Measurements from ENCODE around the gene VAMP5. TPM values are rescaled to one million over a fixed set of nuclear protein-coding genes. Genes with fewer than 3 reads are reported as not detected.

The VAMP5 gene, protein sequence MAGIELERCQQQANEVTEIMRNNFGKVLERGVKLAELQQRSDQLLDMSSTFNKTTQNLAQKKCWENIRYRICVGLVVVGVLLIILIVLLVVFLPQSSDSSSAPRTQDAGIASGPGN
- 53.7 and 63.0 TPM in 2 replicates for total RNA-seq

DNA sequence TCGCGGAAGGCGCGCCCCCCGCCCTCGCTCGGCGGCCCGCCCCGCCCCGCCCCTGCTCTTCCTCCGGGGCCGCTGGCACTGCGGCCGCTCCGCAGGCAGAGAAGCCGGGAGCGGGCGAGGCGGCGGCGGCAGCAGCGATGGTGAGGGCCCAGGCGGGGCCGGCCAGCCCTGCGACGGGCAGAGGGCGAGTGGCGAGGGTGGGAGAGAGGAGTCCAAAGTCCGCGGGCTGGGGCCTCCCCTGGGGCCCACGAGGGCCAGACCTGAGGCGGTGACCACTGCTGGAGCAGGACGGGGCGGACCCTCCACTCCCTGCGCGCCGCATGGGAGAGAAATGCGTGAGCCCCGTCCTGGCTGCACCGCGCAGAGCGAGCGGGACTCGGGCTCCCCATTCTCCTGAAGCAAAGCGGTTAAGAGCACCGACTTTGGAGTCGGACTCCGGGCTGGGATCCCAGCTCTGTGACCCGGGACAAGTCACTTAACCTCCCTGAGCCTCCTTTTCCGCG, at the start of gene VAMP5:
VAMP5 (plus strand) TSS at position 78 of the 503 bp plus-strand sequence; CDS start at position 138, 60 bp downstream.

DNA sequence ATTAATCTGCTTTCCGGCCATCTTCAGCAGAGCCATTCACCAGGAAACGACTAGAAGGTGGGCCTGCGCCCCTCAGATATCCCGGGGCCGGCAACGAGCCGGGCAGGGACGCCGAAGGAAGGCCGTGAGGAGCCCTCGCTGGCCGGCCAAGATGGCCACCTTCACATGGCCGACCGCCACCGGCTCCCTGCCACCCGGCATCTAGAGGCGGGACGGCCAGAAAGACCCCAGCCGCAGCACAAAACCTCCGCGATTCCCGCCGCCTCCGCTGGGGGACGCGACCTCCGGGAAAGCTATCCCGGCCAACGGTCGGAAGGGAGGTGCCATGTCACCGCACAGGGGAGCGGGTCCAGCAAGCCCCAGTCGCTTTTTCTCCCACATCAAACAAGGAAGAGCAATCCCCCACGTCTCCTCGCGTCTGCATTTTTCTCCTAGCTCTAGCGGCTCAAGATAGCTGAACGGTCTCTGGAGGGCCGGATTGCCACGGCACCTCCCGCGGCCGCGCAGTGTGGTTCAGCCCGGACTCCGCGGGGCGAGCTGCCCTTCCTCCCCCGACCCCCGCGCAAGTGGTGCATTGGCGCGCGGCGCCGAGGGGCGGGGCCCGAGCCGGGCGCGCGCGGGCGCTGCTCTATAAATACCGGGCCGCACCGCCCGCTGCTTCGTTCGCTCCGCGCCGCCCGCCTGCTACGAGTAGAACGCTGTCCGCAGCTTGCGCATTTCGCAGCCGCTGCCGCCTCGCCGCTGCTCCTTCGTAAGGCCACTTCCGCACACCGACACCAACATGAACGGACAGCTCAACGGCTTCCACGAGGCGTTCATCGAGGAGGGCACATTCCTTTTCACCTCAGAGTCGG, 45.5 kb upstream of the VAMP5 start, which contains the start of gene MAT2A:
MAT2A (plus strand) TSS at position 662 of the 854 bp plus-strand sequence; CDS start at position 782, 120 bp downstream.

DNA sequence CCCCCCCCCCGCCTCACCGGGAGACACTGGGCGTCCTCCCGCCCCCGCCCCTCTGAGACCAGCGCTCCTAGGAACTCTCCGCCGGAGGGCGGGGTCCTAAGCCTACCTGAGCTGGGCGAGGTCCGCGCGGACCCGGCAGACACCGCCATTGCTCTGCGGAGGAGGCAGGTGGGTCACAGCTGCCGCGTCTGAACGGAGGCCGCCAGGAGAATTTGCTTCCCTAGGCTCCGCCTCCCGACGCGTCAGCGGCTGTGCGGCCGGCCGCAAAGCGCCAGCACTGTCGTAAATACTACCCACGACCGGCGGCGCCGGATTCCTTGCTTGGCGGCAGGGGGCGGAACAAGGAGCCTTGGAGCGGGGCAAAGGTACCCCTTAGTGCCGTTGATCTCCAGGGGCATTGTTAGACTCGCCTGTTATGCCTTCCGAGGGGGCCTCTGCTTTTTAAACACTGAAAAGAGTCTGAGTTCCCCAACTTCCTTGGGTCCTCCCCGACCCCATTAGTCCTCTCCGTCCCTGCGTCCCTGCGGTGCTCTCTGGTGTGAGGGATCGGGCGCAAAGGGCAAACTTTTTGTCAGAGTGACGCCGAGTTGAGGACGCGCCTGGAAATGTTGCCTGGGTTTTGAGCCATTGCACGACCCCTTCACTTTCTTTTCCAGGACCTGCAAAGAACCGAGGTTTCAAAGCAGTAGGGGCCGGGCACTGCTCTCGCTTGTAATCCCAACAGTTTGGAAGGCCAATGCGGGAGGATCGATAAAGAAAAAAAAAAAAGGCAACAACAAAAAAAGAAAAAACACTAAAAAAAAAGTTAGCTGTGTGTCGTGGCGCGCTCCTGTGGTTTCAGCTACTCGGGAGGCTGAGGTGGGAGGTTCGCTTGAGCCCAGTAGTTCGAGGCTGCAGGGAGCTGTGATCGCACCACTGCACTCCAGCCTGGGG, 22.7 kb upstream of the VAMP5 start, which contains the start of gene GGCX:
GGCX (minus strand) TSS at position 214 of the 933 bp plus-strand sequence; CDS start at position 149, 65 bp downstream.

DNA sequence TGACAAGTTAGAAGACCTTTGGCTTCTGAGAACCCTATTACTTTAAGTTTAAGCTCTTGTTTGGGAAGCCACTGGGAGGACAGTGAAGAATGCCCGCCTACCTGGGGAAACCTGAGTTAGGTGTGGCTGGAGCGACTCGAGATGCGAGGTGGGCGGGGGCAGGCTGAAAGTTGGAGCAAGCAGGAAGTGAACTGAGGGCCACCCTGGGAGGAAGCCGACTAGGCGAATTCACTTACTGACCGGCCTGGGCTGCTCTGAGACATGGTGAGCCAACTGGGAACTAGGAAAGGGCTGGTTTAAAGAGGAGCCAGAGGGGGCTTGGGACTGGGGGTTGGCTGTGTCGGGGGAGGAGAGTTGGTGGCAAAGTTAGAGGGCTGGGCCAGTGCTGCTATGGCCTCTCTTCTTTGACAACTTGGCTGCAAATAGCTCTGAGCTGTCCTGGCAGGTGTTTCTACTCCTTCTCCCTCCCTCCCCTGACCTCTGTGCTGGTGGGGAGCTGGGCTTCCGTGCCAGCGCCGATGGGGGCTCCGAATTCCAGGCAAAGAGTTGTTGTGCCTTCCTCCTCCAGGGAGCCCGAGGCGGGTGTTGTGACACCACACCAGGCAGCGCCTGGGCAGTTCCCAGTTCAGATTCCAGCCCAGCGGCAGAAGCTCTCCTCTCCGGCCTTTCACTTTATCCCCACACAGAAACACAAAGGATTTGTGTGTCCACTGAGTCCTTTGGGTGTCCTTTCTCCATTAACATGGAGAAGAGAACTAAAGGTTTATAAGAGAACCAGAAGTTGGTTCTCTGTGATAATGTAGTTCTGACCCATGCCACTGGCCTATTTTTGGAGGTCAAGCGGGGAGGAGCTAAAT, 6.6 kb upstream of the VAMP5 start, which contains the start of gene VAMP8:
VAMP8 (plus strand) TSS at position 201 of the 857 bp plus-strand sequence; CDS start at position 262, 61 bp downstream.

DNA sequence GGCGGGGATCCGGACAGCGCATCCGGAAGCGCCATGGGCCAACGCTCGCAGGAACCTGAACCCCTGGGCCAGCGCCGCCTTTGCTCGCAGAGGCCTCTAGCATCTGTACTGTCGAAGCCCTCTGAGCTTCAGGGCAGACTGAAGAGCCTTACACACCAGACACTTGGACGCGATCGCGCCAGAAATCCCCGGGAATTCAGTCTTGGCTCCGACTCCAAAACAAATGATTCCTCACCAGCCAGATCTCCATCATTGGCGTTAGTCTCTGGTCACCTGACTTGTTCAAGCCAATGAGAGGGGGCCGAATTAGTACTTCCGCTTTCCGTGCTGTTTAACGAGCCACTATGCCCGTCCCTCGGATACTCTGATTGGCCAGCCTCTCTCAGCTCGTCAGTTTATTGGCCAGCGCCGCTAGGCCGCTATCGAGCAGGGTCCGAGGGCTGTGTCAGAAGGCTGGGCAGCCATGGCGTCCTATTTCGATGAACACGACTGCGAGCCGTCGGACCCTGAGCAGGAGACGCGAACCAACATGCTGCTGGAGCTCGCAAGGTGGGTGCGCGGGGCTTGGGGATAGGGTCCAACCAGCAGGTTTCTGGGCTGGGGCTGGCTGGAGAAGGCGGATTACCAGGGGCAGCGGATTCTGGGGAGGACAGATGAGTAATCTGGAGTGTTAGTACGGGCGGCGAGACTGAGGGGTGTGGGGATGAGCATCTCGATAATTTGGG, 11.2 kb downstream of the VAMP5 start, which contains the start of gene RNF181:
RNF181 (plus strand) TSS at position 445 of the 725 bp plus-strand sequence; CDS start at position 464, 19 bp downstream.

DNA sequence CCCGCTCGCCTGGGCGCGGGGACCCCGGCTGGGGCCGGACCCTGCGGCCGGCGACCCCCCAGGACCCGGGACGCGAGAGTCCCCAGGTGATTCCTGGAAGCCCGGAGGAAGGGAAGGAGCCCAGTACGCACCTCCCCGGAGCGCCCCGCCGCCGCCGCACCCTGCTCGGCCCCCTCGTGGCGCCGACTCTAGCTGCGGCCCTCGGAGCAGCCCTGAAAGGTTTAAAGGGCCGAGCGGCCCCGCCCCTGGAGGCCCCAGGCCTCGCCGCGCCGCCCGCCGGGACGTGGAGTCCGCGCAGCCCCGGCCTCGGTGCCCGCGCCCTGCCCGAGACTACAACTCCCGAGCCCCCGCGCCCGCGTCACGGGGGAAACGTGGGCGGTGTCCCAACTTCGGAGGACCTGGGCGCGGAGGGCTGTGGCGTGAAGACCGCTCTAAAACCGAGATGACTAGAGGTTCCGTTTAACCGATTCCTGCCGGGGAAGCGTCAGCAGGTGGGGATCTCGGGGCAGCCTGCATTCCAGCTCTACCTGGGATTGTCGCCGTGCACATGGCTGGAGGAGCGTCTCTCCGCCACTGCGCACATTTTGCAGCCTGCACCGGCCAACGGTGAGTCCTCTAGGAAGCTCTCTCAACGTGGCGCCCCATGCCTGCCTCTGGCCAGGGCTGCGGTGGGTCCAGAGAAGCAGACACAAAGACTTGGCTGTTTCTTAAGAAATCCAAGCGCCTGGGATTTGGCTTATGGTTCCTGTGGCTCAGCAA, 18.4 kb downstream of the VAMP5 start, which contains the start of gene TMEM150A:
TMEM150A (minus strand) TSS at position 223 of the 759 bp plus-strand sequence. CDS start 750 bp downstream, outside the sequence.

DNA sequence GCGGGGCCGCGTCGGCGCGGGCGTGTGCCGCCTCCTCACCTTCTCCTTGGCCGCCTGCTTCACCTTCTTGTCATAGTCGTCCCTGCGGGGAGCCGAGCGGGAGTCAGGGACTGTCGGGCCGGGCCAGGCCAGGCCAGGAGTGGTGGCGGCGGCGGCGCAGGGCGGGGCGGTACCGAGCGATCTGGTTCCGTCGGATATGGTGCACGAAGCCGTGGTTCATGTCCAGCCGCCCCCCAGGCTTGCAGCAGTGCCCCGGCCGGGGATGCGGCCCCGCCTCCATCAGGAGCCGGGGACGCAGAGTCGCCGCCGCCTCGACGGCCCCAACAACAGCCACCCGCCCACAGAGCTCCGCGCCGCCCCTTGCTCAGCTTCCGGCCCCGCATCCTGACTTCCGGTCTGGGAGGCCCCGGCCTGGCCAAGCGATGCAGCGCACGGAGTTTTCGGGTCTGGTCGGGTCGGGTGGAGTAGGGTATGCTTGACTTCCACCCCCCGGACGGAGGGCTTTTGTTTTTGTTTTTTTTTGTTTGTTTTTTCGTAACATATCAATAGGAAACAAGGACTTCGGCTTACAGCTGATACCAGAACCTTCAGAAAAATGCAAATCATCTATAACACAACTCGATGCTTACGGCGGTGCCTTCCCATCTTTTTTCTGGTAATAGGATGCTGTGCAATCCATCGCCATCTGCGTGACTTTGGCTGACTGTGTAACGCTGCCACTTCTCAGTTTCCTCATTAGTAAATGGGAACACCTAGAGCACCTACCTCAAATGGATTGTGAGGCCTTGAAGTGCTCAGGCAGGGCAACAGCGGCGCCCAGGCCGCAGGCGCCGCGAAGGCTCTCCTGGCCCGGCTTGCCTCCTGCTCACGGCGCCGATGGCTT, 27.7 kb downstream of the VAMP5 start, which contains the start of gene C2orf68:
C2orf68 (minus strand) TSS at position 362 of the 883 bp plus-strand sequence; CDS start at position 280, 82 bp downstream.

Other genes starting within 250 kb of the VAMP5 start
- gene RETSAT, start 229.9 kb upstream of the VAMP5 start, total RNA-seq: 28.6 and 42.2 TPM in 2 replicates
- 4.8 and 7.2 TPM in 2 replicates for gene ELMOD3, start 229.7 kb upstream of the VAMP5 start, total RNA-seq
- gene CAPG, start 174.1 kb upstream of the VAMP5 start, total RNA-seq: 42.8 and 50.4 TPM in 2 replicates
- gene SH2D6, start 165.7 kb upstream of the VAMP5 start, total RNA-seq: not detected in 2 replicates
- gene MAT2A, start 45.3 kb upstream of the VAMP5 start, total RNA-seq: 105 and 115 TPM in 2 replicates
- gene GGCX, start 22.9 kb upstream of the VAMP5 start, total RNA-seq: 49.0 and 62.2 TPM in 2 replicates
- 8.3 TPM in 1 of 2 replicates, not detected in the other for gene VAMP8, start 6.8 kb upstream of the VAMP5 start, total RNA-seq
- 148 and 182 TPM in 2 replicates for gene RNF181, start 11.3 kb downstream of the VAMP5 start, total RNA-seq
- gene TMEM150A, start 18.3 kb downstream of the VAMP5 start, total RNA-seq: 13.6 and 19.7 TPM in 2 replicates
- gene C2orf68, start 27.6 kb downstream of the VAMP5 start, total RNA-seq: 7.9 and 9.6 TPM in 2 replicates
- gene USP39, start 31.8 kb downstream of the VAMP5 start, total RNA-seq: 34.6 and 55.0 TPM in 2 replicates
- not detected in 2 replicates for gene SFTPB, start 83.8 kb downstream of the VAMP5 start, total RNA-seq
- not detected in 2 replicates for gene GNLY, start 109.9 kb downstream of the VAMP5 start, total RNA-seq
- 31.2 and 34.5 TPM in 2 replicates for gene ATOH8, start 169.6 kb downstream of the VAMP5 start, total RNA-seq